NCI-H446 treated with DMSO at 0.1 percent for 48 hours (cell line): ENCODE data around the gene OLFML1.
A peak's percentile ranks its signal among the peaks of the same experiment; 100 is the strongest.

Experiments used
- DNase-seq: peaks from one replicate; lab custom pipeline; 2025; lab: John Stamatoyannopoulos, UW

The OLFML1 gene

DNA sequence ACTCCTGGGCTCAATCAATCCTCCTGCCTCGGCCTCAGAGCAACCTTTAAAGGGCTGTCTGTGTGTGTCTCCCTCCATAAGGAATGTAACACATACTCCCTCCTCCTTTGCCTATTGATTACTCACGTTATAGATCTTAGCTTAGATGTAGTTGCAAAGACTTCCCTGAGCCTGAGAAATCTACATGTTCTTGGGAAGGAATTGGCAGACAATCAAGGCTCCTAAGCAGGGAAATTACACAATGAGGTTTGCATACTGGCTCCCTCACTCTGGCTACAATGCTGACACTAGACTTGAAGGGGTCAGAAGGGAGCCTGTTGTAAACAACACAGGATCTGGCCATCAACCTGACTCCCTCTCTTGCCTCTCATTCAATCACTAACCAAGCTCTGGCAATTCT lies 5.2 kb upstream of the OLFML1 start:
- no peak for DNase-seq

DNA sequence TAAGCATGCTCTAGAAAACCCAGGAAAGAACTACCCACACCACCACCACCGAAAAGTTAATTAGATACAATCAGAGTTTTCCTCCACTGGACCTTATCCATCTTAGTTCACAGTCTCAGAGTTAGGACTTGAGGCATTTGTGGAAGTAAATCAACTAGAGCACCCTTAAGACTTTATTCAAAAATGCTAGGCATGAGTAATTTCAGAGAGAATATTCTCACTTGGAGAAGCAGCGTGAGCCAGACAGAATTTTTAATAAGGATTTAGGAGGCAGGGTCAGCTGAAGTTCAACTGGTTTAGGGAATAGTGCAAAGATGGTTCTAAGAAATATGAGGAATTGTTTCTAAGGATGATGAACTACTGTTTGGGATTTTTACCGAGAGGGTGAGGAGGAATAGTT lies 1.2 kb upstream of the OLFML1 start:
- no peak for DNase-seq

DNA sequence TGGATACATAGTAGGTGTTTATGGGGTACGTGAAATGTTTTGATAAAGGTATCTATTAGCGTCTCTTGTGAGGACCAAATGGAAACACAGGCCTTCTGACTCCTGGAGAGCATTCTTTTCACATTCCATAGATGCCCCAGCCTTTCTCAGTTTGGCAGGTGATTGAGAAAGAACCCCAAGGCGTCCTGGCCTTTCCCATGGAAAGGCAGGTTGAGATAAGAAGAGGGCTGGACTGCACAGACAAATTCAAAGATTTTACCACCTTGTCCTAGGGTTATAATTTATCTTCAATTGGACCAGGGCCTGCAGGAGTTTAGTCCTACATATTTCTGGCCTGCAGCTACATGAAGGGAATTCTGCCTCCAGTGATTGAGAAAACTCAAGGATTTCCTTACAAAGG lies 661 bp upstream of the OLFML1 start:
- DNase-seq: no peak

DNA sequence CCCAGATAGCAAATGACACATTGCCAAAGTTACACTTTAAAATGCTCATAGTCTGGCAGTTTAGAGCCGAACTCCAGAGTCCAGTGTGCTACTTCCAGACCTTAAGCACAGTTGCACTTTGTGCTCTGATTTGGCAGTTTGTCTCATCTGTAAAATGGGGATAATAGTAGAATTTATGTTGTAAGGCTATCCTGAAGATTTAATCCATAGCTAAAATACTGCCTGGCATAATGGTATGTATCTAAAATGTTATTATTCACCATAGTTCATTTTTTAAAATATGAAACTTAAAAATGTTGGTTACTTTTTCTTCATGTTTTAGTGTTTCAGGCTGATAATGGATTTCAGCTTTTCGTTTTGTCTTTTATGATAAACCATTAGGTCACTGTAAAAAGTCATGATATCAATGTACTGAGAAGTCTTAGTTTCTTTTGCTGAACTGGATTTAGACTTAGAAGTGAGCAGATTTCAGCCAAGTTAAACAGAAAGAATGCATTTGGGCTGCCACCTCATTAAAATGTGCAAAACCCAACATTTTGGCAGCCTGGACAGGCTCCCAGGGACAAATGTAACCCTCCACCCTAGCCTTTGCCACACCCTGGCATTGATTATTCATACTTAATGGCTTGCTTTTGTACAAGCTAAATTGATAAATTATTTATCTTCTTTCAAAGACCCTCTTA lies 933 bp downstream of the OLFML1 start:
- DNase-seq: no peak

DNA sequence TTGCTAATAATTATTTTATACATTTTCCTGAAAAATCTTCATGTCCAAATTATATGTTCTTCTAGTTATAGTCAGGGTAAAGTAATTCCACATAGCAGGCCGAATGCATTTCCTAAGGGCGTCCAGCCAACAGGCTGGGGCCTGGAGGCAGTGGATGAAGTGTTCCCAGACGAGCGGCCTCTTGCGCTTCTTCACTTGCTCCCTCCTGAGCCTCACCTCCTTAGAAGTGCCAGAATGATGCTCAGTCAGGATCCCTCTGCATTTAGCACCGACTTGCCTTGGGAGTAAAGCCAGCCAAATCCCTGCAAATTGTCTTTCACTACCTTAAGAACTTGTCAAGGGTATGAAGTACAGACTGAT lies 1.5 kb downstream of the OLFML1 start:
- no peak for DNase-seq

DNA sequence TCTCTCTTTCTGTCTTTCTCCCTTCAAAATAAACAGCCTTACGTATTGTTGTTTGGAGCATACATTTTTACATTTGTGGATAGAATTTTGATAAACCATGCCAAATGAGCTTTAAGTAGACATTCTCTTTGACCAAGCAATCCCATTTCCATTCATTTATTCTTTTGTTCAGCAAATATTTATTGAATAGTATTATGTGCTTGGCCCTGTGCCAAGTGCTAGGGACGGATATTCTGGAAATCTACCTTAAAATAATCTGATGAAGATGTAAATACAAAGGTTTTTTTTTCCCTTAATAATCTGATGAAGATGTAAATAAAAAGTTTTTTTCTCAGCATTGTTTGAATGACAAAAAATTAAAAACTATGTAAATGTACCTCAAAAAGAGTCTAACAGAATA lies 2.1 kb downstream of the OLFML1 start:
- no peak for DNase-seq

DNA sequence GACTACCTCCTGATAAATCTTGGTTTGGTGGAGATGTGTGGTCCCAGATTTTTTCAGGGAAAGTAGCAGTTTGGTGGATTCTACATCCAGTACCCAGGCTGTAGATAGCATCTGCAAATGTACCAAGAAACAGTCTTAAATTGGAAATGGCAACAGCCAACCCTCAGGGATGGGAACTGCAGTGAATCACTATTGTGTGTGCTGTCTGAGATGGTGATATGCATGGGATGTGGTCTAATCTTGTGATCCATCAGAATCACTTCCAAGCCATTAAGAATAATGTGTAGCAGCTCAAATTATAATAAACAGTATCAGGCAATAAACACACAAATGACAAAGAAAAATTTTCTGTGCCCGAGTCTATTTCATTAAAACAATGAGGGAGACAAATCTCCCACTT lies 3.4 kb downstream of the OLFML1 start:
- no peak for DNase-seq

DNA sequence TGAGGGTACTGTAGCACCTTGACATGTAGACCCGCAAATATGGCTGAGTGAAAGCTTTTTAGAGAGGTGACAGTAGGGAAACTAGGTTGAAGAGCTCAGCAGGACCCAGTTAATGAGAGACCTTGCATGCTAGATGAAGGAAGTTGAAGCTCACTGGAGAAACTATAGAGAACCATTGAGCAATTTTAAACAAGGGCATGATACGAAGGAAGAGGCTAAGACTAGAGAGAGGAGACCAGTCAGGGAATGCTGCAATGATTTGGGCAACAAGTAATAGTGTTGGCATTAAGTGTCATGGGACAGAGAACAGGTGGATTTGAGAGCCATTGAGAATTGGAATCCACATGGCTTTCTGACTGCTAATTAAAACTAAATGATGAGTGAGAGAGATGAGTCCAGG lies 4.1 kb downstream of the OLFML1 start:
- no peak for DNase-seq

DNA sequence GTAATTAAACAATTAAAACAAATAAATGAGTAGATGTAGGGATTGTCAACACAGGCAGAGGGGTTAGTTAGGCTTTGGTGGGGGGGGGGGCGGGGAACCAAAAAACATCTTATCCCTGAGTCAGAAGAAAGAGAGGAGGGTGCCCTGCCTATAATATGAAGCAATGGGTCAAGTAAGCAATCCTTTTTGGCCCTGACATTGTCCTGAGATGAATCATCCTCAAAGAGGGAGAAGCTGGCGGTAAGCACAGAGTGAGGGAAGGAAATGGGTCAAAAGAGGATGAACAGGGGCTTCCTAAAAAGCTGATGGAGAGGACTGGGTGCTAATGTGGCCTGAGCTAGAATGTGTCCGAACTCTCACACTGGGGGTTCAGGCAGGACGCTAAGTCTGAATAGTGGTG lies 4.7 kb downstream of the OLFML1 start:
- DNase-seq: no peak

DNA sequence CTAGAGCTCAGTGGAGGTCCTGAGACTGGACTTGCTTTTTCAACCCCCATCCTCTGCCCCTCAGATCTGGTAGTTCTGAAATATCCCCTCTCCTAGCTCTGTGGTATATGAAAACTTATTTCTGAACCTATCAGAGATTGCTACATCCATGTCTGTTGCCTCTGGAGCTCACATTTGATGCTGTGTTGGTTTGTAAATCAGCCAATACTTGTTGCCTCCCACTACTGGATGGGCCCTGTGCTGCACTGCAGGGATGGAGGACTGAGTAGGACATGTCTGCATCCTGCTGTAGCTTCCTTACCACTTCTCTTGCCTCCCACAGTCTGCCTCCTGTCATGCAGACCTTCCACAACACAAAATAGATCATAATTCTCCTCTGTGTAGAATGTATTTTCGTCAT lies 5.2 kb downstream of the OLFML1 start:
- no peak for DNase-seq

DNA sequence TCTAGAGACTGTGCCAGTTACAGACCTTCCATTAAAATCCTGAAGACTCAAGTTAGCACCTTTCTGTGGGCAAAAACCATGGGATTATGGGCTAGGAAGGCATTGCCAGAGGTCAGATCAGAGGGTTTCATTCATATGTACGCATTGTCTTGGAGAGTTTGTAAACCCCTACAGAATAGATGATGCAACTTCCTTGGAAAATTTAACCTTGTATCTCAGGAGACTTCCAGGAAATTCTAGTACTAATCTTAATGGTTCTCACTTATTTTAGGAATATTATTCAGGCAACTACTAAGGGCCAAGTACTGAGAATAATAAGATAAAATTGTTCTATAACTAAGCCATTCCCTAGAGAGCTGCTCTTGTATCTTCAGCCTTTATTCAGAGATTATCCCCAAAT lies 6.9 kb downstream of the OLFML1 start:
- DNase-seq: no peak

DNA sequence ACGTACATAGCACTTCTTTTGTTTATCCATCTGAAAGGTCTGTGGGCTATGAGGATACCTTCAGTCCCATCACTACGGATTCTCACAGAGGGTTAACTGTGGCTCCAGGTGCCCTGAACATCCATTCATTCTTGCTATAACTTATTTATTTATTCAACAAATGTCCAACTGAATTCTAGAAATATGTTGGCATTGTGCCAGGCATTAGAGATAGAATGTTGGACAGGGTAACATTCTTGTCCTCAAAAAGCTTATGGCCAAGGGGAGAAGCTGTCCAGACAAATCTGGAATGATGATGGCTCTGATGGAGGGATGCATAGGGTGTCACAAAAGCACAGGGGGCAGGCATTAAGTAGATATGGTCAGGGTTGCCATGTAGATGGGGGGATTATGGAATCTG lies 8.4 kb downstream of the OLFML1 start:
- DNase-seq: no peak

DNA sequence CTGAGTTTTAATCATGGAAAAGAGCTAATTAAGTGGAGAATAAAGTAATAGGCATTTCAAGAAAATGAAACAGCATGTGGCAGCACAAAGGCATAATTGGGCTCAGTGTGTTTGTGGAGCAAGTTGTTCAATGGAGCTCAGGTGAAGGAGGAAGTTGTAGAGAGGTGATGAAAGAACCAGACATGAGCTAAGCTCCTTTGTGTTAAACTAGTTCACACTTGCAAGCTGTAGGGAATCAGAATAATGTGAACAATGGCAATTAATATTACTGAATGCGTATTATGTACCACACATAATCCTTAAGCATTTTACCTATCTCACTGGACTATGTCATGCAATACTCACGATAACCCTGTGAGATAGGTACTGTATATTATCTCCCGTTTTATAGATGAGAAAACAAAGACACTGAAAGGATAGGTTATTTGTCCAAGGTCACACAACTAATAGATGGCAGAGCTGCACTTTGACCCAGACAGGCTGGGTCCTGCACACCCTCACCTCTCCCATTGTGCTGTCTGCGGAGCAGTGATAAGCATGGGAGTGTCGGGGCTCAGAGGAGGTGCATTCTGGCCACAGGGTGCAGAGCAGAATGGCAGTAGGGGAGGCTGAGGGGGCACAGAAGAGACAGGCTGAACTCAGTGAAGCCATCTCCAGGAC lies 8.9 kb downstream of the OLFML1 start:
- no peak for DNase-seq

DNA sequence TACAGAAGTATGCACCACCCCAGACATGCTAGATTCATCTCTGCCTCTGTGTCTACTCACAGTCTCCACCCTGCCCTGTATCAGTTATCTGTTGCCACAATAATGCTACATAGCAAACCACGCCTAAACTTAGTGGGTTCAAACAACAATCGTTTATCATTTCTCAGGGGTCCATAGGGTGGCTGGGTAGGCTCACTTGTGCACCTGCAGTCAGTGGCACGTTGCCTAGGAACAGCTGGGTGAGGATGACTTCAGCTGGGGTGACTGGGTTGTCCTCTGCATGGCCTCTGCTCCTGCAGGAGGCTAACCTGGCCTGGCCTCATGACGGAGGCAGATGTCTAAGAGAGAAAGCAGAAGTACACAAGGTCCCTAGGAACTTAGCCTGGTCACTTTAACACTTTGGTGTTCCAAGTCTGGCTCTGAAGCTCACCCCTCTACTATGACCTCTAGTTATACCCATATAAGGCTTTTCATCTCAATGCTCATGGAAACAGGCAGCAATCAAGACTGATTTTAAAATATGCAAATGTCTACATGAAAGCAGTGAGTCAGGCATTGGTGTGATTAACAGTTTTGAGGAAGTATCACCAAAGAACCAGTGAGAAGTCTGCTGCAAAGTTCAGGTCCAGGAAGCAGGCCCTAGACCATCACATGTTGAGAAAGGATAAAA lies 10.7 kb downstream of the OLFML1 start:
- no peak for DNase-seq

DNA sequence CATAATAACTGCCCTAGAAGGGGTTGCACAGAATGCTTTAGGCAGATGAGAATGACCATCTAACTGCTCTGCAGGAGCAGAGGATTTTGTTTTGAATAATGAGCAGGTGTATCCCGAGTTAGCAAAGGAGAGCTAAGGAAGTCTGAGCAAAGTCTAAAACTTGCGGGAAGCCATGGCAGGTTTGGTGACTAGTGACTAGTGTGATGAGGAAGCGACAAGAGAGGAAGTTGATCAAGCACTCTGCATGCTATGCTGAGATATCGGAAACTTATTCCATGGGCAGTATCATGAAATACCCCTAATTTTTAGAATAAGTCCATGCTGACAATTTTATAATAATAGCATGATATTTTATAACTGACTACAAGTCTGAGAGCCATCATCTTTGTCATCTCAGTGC lies 12.9 kb downstream of the OLFML1 start:
- DNase-seq: no peak

DNA sequence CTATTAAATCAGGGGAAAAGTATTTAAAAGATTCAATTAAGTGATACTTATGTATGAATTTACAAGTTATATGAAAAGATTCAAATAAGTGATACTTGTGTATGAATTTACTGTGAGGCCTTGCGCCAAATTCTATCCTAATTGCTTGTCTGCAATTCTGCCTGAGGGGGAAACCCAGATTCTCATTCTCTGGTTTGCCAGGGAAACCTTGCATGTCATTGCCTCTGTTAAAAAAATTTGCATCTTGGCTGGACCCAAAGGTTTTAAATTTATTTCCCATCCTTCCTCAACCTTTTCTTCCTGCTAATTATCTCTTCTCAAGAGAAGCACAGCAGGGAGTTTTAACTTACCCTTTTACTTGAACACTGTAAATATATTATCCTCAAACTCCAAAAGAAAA lies 13.8 kb downstream of the OLFML1 start:
- no peak for DNase-seq

DNA sequence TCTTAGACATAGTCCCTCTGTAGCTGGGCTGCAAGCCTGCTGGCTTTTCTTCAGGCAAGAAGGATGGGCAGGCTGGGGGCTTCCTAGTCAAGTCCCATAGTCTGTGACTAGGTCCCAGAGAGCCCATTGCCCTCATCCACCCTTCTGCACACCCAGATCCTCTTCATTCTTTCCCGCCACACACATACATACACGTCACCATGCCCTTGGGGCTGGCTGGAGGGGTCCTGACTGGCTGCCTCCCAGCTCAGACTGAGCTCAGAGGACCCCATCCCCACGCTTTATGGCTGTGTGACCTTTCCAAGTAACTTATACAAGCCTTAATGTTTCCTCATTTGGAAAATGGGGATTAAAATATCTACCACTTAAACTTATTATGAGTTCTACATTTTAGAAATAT lies 14.9 kb downstream of the OLFML1 start:
- no peak for DNase-seq

DNA sequence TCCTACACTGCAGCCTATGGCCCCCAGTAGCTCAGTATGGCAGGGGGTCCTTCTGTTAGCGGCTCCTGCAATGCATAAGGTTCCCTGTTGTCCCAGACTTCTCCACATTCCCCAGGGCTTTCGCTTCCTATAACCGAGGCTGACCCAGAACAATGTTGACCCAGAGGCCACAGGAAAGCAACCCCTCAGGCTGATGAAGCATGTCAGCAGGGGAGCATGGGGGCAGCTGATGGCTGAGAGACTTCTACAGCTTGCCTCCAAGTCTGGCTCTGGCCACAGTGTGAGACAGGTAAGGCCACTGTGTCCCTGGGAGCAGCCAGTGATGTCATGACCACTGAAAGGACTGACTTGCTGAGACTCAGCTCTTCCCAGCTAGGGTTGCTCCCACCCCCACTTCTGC lies 15.9 kb downstream of the OLFML1 start:
- DNase-seq: no peak

DNA sequence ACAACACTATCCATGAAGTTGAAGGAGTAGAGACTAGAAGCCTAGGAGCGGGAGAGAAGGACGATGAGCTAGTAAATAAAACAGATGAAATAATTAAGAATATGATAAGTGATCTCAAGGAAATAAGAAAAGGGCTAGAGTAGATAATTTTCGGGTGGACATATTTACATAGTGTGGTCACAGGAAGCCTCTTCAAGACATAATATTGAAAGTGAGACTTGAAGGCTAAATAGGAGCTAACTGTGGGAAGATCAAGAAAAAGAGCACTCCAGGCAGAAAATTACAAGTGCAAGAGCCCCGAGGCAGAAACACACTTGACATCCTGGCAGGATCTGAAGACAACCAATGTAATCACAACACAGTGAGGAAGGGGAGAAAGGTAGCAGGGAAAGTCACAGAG lies 16.6 kb downstream of the OLFML1 start:
- no peak for DNase-seq

DNA sequence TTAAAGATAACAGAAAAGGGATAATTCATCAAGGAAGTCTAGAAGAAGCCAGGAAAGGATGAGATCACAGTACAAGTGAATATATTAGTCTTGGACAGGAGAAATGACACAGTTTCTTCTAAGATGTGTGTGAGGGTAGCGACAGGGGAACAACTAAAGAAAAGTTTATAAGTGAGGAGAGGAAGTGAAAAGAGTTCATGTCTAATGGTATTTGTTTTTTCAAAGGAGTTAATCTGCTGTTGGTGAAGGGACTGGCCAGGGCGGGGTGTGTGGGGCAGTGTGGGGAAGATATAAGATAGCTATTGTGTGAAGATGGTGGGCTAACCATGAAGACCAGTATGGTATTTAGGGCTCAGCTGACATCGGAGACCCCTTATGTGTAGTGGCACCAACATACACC lies 20.9 kb downstream of the OLFML1 start:
- no peak for DNase-seq

DNA sequence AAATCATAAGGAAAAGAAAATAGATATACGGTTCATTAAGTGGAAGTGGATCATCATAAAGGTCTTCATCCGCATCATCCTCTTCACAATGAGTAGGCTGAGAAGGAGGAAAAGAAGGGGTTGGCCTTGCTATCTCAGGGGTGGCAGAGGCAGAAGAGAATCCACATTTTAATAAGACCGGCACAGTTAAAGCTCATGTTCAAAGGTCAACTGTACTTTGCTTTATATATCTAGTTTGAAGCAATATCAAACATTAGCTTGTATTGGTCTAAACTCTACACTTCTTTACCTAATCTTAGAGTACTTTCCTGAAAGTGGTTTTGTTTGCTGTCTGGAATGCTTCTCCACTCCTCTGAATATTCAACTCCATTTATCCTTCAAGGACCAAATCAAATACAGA lies 22.8 kb downstream of the OLFML1 start:
- no peak for DNase-seq

DNA sequence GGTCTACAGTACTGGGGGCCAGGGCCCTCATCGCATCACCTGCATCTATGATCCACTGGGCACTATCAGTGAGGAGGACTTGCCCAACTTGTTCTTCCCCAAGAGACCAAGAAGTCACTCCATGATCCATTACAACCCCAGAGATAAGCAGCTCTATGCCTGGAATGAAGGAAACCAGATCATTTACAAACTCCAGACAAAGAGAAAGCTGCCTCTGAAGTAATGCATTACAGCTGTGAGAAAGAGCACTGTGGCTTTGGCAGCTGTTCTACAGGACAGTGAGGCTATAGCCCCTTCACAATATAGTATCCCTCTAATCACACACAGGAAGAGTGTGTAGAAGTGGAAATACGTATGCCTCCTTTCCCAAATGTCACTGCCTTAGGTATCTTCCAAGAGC lies 24.7 kb downstream of the OLFML1 start:
- DNase-seq: no peak

DNA sequence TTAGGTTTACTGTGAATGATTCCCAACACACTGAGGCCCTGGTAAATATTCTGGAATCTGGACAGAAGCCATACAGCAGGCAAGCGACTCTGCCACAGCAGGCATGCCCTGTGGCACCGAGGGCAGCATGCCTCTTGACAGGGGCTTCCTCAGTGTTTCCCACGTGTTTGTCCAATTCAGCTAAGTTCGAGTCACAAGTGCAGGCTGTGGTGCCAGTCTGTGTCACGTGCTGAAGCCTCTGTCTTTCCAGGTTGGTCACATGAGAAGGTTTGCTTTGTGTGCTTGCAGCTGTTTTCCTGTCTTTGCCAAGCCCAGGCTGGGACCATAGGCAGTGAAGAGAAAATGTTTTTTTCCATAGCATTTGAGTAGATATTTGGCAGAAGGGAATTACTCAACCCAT lies 26.1 kb downstream of the OLFML1 start:
- peak; percentile 36 for DNase-seq
